ENCODE results near the gene CDH13.

CDH13 gene

GRCh38 chr16:83058376-83058775, 431.6 kb downstream of the CDH13 start:
- no peak for DNase-seq (ENCODE audit: low spot score)

DNA sequence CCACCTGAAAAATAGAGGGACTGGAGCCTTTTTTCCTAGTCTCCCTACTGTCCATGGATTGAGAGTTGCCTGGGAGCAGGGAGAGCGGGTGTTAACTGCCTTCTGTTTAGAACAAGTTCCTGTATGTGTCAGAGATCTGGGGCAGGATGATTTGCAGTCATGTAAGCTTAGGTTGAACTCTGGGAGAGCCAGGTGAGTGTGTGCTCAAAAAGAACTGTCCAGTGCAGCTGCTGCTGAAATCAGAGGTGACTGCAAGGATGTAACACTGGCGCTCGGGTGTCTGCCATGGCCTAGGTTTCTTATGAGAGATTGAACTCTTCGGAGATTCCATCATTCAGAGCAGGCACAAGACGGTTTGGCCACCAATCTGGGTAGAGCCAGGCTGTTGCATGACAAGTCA, 432.5 kb downstream of the CDH13 start:
- DNase-seq (ENCODE audit: low spot score): no peak

DNA sequence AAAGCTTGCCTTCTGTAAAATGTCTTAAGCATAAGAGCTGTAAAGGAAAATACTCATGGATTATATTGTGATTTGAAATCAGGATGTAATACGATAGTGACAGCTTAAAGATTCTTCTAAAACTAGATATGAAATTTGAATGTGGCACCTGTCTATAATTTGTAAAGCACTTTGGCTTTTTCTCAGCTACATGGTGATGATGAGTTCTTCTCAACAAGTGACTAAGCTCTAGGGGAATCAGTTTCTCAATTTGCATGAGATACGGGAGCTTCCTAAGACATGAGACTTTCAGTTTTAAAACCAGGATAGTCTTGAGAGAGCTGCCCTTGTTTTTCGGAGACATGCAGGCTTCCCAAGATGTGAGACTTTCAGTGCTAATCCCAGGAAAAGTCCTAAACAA, 439.2 kb downstream of the CDH13 start:
- DNase-seq (ENCODE audit: low spot score): no peak

DNA sequence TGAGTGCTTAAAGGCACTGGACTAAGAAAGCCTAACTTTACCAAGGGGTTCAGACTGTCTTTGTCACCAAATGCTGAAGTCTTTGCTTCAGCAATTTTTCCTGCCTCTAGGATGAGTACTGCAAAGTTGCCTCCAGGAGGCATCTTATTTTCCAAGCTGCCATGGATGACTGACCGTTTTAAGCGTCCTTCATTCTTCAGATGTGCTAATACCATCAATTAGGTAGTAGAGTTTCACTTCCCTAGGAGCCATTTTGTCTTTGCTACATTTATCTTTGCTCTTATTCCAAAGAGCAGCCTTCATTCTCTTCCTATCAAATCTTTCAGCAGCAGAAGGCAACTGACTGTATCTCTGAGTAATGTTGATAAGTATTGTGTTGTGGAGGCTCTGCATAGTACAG, 440.1 kb downstream of the CDH13 start:
- DNase-seq (ENCODE audit: low spot score): no peak

DNA sequence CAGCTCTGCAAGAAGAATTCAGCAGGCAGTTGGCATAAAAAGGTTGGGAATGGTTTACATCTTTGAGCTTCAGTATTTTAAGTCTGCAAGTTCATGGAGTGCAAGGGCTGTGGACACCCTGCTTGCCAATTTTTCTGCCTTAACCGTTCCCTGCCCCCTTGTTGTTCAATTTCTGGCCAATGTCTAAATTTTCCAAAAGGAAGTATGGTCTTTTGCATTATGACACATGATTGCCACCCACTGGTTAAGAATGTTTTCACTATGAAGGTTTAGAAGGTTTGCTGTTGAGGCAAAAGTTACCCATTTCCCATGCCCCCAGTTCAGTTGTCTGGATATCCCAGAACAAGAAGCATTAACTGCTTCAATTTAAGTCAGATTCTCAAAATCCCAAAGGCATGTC, 441.9 kb downstream of the CDH13 start:
- no peak for DNase-seq (ENCODE audit: low spot score)

DNA sequence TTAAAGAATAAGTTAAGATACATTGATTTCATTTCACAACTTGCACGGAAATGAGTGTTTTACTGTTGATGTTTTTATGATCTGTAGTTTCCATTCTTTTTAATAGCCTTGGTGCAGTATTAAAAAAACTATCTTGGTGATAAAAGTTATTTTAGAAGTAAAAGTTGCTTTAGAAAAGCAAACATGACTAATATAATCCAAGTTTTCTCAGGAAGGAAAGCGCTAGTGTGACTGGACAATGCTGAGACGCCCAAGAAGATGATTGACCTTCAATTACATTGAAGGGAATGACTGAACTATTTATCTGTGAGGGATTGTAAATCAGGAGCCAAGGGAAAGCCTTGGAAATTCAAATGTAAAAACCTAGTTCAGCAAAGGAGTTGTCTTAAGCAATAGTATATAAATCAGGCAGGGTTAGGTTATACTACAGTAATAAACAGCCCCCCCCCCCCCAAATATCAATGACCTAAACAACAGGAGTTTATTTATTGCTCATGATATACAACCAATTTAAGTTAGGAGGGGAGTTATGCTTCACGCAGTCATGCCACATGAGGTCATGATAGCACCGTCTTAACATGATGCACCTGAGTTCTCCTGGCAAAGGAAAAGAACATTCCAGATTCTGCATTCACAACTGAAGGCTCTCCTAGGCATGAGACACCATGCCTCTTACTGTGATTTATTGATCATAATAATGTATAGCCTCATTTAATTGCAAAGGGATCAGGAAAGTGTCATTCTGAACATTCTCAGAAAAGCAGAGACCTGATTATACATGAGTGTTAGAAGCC, 443.8 kb downstream of the CDH13 start:
- no peak for DNase-seq (ENCODE audit: low spot score)

DNA sequence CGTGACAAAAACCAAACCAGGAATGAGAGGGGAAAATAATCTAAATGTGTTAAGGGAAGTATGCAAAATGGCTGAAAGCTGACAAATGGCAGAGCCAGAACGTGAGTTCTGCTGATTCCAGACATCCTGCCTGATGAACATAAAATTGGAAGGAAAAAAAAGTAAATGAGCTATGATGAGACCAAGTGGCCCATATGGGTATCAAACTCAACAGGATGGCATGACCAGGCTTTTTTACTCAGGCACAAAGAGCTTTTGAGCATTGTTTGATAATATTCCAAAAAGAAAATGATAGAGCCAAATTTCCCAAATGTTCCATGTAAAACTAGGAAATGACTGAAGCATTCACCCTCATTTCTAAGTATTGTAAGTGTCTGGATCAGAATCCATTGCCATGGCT, 449.2 kb downstream of the CDH13 start:
- DNase-seq (ENCODE audit: low spot score): no peak

GRCh38 chr16:83083361-83083760, 456.6 kb downstream of the CDH13 start:
- no peak for DNase-seq (ENCODE audit: low spot score)

DNA sequence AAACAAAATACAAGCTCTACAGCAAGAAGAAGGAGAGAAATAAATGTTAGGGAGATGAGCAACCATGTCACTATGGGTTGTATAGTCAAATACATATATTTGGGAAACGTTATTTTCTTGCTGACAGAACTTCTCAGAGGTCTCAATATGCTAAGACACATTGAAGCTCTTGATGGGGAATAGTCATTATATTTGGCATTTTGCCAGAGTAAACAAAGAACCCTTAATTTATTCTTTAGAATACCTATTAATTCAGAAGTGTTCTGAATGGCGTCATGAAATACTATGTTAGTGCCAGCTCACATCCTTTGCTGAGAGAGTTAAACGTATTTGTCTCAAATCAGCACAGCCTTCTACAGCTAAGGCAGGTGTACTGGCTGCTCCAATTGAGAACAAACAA, 458.9 kb downstream of the CDH13 start:
- DNase-seq (ENCODE audit: low spot score): no peak

DNA sequence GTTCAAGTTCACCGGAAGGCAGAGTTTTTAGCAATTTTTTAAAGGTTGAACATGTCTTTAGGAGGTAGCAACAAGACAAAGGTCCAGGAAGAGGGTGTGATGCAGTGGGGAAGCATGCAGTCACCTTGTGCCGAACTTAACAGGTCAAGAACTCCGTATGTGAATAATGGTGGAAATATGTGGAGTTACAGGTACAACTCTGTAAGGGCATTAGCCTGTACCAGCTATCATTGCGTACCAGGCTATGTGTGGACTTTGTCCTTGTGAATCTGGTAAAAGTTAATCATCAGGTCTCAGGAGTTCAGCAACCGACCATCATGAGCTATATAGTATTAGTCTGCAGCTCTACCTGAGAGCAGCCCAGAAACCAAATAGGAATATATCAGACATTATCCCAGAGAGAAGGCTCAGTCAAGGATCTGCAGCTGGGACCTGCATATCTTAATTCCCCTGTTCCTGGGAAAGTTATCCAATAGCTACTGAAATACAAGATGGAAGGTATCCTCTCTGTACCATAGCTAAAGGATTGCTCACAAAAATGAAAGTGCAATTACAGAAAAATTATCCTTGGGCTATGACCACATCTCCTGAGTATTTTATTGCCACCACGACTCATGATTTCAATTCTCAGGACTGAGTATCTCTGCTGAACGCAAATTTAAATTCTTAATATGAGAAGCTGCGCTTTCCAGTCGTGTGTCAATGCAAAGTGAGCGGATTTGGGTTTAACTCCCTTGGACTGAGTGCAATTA, 469.3 kb downstream of the CDH13 start:
- no peak for DNase-seq (ENCODE audit: low spot score)

DNA sequence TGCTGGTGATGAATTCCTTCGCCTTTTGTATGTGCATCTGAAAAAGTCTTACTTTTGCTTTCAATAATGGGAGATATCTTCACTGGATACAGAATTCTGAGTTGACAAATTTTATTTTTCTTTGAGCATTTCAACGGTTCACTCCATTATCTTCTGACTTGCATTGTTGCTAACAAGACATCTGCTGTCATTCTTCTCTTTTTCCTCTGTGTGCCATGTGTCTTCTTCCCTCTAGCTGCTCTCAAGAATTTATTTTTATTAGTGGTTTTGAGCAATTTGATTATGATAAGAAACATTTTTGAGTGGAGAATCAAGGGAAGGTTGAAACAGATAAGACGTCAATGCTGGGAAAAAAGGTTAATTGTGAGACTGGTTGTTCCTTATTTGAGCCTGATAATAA, 471.8 kb downstream of the CDH13 start:
- DNase-seq (ENCODE audit: low spot score): no peak

DNA sequence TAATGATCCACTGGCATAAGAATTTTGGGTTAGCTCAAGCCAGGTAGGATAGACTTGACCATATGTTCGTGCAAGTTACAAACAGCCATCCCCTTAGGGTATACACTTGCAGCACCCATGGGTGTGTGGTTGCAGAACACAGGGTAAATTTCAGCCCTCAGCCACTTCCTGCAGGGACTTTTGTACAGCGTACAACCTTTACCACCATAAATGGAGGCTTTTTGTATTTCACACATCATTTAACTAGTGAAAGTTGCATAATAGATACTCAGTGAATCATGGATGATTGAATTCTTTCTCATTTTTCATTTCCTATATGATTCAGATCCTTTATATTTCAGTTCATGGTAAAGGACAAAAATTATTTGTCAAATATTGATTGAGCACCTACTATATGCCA, 473.9 kb downstream of the CDH13 start:
- no peak for DNase-seq (ENCODE audit: low spot score)

DNA sequence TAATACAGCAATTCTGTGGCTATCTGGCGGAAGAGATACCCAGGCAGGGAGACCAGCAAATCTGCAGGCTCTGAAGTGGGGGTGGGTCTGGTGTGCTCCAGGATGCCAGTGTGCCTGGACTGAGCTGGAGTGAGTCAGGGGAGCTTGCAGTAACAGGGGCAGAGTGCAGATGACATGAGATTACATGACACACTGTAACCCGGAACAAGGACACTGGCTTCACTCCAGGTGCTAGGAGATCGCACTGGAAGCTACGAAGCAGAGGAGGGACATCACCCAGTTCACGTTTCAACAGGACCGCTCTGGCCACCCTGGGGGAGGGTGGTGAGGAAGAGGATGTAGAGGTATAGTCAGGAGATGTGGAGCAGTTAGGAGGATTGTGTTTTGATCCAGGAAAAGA, 475.6 kb downstream of the CDH13 start:
- DNase-seq (ENCODE audit: low spot score): no peak

DNA sequence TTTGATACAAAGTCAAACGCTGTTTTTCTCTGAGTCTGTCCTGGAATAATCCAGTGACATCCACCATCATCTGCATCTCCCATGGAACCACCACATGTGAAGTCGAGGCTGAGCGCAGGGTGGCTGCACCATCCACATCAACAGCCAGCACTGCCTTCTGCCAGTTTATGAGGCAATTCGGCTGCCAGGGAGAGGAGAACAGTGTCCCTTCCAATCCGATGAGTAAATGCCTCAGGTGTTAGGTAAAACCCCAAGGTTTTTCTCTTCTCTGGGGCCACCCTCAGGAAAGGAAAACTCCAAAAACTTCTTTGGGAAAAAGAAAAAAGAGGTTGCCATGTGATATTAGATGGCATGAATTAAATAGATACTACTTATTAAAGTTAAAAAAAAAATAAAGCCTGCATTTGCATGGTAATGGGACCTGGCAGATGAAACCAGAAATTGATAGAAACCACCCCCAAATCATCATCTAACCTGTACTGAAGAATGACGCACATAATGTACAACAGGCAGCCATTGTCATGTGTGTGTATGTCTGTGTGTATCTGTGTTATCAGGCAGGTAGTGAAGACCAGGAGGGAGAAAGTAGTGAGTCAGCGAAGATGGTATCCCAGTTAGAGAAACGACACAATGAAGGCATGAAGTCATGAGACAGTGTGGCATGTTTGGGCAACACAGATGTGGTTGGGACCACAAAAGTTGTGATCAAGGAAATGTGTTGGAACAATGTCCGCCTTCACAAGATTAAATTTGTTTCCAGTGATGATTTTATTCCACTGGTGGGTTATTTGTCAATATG, 478.7 kb downstream of the CDH13 start:
- no peak for DNase-seq (ENCODE audit: low spot score)

DNA sequence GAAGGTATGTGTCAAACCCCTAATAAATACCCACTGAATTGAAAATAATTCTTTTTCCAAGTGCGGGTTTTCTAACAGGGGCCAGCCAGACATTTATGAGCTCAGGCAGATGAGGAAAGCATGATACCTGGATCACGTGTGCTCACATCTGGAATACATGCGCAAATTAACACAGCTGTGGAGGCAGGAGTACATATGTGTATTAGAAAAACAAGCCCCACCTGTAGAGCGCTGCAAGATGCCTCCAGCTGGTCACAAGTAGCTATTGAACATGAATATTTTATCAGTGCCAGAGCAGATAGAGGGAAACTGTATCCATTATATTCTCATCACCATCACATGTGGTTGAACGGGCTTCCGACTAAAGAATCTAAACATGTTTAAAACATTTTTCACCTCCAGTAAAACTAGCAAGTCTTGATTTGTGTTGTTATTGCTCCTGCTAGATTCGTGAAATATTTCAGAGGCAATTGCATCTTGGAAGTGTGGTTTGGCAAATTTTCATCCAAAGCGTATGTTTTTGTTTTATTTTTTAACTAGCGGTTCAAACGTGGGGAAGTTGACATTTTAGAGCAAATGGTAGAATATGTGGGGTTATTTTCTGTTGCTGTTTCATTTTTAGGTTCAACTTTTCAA, 482.8 kb downstream of the CDH13 start:
- no peak for DNase-seq (ENCODE audit: low spot score)

GRCh38 chr16:83110269-83110668, 483.5 kb downstream of the CDH13 start:
- no peak for DNase-seq (ENCODE audit: low spot score)

DNA sequence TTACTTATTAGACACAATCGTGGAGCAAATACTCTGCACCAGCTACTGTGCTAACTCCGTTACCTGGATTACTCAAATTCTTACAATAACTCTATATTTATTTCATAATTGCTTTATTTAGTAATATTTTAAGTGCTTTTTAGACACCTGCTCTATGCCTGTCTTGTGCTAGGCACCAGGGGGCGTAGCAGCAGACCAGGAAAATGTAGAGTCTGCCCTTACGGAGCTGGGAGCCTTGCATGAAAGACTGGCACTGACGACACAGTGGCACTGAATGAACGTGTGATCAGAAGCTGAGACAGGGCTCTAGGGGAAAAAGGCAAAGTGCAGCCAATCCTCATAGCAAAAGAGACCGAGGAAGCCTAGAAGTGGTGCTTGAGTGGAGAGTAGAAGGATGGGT, 486.5 kb downstream of the CDH13 start:
- DNase-seq (ENCODE audit: low spot score): peak; percentile 23

DNA sequence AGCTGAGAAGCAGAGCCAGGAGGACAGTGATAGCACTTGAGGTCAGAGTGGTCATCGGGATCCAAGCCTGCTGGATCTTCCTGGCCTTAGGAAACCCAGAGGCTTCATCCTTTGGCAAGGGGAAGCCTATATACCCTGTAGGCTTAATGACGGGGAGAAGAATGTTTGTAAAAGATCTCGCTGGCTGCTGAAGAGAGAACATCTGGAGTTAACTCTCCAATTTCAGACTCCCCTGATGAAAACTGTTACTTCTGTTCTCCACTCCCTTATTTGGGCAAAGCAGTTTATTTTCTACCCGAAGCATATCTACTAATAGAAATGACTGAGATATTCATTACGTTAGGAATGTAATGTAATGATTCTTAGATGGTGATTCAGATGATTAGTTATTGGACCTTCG, 487.0 kb downstream of the CDH13 start:
- no peak for DNase-seq (ENCODE audit: low spot score)

- no peak for DNase-seq (ENCODE audit: low spot score)
Observed at GRCh38 chr16:83115491-83116232, 488.9 kb downstream of the CDH13 start.

GRCh38 chr16:83116274-83116892, 489.6 kb downstream of the CDH13 start:
- DNase-seq (ENCODE audit: low spot score): no peak

DNA sequence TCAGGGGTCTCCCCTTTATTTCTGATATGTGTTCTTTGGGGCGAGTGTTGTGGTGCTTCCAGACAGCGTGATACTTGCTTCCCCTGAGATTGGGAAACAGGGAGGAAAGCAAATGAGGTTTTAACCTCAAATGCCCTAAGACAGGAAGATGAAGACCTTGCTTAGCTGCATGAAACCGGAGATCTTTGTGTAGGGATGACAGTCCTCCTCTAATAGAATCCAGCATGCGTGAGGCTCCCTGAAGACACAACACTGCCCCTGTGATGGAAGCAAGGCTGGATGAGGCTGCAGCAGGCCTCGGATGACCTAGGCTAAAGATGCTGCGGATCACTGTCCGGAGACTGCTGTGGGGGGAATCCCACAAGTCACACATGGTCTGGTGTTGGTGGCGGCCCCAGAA, 491.0 kb downstream of the CDH13 start:
- DNase-seq (ENCODE audit: low spot score): no peak

Data from HuH-7 (cell line).